Measurements from ENCODE around the gene POLD4.

POLD4 gene

DNA sequence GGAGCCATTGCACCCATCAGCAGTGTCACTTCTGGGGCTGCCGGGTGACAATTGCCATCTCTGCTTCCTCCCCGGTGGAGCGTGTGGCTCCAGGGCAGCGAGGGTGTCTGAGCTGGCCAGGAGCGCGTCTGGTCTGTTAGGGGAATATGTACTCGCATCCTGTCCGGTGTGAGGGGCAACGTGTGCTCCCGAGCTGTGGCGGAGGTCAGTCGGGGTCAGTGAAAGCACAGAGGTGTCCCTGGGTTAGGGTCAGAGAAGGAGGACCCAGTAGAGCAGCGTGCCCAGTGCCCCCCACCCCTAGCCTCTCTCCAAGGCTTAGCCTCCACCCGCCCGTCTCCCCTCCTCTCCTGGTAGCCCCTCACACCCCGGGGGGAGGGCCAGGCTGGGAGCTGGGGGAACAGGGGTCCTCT is 18.6 kb upstream of the POLD4 start:
- in situ Hi-C loops (cut with HindIII; ENCODE audit: low sequenced_read_pairs), result no loop called here

- in situ Hi-C loops (cut with HindIII; ENCODE audit: low sequenced_read_pairs), result no loop called here
Observed at GRCh38 chr11:67371189-67371910, 18.0 kb upstream of the POLD4 start.

DNA sequence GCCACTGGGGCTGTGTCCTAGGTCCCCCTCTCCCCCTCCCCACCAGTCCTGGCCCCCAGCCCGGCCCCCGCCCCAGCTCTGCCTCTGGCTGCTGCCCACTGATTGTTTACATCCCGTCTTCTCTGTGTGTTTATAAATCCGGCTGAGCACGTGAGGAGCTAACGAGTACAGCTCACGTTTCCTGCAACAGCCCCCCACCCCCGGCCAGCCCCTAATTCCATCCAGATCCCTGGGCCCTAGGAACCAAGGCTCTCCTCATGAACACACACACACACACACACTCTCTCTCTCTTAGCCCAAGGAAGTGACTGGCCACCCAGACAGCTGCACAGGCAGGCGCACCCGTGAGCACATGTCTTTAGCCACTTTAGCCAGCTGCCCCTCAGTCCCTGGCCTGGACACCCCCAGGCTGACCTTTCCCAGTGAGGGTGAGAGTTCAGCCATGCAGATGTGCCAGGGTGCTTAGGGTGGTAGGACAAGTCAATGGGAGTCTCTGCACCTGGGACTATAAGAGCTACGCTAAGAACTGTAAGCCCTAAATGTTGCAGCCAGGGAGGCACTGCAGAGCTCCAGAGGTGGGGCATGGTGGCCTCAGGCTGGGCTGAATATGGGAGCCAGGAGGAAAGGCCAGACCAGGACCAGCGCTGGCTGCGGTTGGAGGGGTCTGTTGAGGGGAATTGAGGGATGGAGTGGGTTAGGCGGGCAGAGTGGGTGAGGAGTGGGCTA is 17.2 kb upstream of the POLD4 start:
- in situ Hi-C loops (cut with HindIII; ENCODE audit: low sequenced_read_pairs), result no loop called here

DNA sequence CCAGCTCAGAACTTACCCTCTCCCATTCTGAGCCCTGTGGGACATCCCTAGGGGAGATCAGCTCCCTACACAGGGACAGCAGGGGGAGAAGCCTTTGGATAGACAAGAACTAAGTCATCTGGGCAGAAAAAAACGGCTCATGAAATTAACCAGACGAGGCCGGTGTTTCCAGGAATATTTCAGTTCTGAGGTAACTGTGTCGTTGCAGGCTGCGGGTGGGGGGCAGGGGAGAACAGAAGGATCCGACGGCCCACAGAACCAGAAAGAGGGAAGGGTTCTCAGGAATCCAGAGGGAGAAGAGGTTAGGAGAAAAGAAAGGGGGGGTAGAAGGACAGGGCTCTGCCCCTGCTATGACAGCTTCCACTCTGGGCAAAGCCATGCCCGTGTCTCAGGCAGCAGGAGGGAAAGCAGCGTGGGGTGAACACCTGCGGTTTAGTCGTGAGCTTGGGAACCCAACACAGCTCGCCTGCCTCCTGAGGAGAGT is 16.5 kb upstream of the POLD4 start:
- in situ Hi-C loops (cut with HindIII; ENCODE audit: low sequenced_read_pairs), result no loop called here

GRCh38 chr11:67369275-67369674 is 15.9 kb upstream of the POLD4 start:
- in situ Hi-C loops (cut with HindIII; ENCODE audit: low sequenced_read_pairs), result no loop called here

DNA sequence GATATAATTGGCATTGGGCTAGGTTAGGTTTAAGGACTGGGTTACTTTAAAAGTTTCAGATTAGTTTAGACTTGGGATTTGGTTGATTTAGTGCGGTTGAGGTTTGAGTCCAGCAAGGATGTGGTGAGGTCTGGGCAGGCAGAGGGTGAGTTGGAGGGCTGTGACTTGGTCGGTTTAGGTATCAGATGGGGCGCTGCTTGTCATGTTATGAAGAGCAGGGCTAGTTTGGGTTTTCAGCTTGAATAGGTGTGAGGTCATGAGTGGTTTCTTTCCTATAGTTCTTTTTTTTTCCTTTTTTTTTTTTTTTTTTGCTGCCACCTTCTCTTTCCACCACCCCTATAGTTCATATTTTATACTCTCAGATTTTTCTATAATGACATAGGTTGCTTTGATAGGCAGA is 15.3 kb upstream of the POLD4 start:
- in situ Hi-C loops (cut with HindIII; ENCODE audit: low sequenced_read_pairs), result no loop called here

- in situ Hi-C loops (cut with HindIII; ENCODE audit: low sequenced_read_pairs), result no loop called here
Observed at GRCh38 chr11:67367761-67368227, 14.4 kb upstream of the POLD4 start.

DNA sequence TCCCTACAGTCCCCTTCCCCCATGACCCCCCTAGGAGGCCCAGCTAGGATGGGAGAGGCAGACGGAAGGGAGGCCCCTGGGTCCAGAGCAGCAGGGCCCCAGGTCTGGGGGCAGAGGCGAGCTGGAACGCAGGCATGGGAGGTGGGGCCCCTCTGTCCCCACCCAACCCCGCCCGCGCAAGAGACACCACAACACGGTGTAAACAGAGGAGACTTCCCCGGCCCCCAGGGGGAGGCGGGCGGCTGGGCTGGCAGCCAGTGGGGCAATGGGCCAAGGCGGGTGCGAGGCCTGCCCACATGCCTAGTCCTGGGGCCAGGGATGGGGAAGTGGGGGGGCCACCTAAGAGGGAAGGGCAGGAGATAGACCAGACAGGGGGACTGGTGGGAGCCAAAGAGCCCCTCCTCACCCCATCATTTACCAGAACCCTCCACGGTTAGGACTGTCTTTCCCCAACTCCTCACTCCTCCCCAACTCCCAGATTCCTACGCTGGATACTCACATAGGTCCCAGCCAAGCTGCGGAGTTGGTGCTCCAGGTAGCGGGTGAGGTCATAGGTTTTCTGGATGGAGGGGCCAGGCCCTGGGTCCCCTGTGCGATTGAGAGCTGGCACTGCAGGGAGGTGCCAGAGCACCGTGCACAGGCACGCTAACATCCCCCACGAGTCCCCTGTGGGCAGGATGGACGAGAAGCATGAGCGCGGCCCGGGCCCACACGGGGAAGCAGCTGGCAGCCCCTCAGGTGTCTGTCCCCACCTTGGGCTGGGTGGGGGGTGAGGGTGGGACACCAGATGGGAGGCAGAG is 13.8 kb upstream of the POLD4 start:
- in situ Hi-C loops (cut with HindIII; ENCODE audit: low sequenced_read_pairs), result no loop called here

DNA sequence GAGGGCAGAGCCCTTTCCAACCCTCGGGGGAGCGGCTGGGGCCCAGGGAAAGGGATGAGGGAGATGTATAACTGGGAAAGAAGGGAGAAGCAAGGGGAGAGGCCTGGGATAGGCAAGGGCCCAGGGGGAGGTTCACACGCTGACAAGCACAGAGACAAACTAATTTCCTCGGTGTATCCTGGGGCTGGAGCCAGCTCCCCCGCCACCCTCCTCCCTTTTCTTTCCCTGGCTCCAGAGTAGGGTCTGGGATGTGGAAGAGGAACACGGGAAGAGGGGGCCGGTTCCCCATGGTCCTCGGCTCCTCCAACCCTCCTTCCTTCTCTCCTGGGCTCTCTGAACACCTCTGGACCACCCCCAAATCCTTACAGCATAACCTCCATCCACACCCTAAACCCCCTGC is 13.2 kb upstream of the POLD4 start:
- in situ Hi-C loops (cut with HindIII; ENCODE audit: low sequenced_read_pairs), result no loop called here

- in situ Hi-C loops (cut with HindIII; ENCODE audit: low sequenced_read_pairs), result no loop called here
Observed at GRCh38 chr11:67365736-67366444, 12.5 kb upstream of the POLD4 start.

DNA sequence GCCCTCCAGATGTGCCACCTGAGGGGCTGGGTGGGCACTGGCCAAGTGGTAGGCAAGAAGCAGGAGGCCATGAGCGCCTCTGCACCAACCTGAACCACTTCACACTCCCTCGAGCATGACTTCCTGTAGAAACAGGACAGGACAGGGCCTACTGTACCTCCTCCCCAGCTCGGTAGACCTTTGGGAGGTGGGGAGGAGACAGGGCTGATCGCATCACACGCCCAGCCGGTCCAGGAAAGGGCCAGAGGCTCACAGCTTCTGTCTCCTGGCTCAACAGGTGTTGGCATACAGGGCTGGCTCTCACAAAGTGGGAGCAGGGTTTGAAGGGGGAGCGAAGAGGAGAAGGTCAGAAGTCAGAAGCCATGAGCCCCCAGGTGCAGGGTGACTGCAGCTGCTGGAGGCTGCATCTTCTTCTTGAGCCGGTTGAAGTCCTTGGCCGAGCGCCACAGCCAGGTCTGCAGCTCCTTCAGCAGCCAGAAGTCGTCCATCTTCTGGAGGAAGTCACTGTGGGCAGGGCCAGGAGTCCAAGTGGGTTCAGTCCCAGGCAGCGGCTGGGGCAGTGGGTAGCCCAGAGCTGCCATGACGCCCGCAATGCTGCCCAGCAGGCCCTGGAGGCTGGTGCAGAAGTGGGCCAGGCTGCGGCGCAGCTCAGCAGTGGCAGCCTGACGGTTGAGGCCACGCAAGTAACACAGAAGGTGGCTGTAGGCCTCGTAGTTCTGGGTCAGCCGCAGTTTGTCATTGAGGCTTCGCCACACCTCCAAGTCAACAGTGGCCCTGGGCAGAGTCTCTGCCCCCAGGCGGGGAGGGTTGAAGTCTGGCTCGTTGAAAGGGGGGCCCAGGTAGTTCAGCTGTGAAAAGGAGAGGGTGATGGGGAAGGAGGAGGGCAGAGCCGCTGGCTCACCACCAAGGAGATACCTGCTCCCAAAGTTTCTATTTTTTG is 11.7 kb upstream of the POLD4 start:
- in situ Hi-C loops (cut with HindIII; ENCODE audit: low sequenced_read_pairs), result no loop called here

DNA sequence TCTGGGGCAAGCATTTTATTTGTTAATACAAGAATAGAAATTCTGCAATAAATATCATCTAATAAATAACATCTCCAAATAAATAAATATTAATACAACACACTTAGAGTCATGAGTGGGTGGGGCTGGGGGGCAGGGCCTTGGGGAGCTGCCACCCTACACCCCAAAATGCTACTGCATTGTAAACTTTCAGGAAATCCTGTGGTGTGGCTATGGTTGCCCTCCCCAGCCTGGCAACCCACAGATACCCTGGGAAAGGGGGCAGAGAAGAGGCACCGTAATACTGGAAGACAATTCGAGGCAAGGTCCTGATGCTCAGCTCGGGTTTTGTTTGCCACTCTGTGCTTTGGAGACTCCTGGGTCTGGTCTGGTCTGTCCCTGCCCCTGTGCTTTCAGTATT is 10.8 kb upstream of the POLD4 start:
- in situ Hi-C loops (cut with HindIII; ENCODE audit: low sequenced_read_pairs), result no loop called here

DNA sequence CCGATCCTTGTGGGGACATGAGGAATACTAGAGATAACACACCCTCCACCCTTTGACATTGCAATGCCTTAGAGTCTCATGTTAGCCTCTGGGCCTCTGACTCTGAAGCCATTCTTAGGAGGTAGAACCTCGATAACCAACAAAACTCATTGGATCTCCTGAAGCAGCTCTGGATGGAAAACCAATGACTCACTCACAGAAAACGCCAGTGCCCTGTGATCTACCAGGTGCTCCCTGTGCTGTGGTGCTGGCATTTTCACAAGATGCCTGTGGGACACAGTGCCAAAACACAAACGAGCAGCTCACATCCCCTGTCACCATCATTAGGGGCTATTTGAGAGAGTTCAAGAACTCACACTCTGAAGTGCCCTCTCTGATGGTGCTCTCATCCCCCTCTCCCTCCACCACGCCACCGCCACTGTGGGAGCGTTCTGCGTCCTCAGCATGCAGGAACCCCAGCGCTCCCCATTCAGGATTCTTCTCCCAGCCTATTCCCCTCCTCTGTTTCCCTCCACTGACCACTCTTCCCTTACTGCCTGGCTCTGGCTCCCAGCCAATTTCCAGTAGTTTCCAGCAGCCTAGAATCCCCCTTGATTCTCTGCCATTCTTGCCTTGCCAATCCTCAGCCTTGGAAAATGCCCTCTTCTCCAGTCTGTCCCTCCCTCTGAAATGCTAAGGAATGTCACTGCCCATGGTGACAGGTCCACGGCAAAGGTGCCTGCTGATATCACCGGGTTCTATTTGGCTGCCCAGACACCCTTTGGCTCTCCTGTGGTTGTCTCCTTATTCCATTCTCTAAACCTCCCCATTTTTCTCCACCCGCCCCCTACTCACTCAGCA is 4.7 kb upstream of the POLD4 start:
- in situ Hi-C loops (cut with HindIII; ENCODE audit: low sequenced_read_pairs), result no loop called here

- in situ Hi-C loops (cut with HindIII; ENCODE audit: low sequenced_read_pairs), result no loop called here
Observed at GRCh38 chr11:67356864-67357561, 3.7 kb upstream of the POLD4 start.

DNA sequence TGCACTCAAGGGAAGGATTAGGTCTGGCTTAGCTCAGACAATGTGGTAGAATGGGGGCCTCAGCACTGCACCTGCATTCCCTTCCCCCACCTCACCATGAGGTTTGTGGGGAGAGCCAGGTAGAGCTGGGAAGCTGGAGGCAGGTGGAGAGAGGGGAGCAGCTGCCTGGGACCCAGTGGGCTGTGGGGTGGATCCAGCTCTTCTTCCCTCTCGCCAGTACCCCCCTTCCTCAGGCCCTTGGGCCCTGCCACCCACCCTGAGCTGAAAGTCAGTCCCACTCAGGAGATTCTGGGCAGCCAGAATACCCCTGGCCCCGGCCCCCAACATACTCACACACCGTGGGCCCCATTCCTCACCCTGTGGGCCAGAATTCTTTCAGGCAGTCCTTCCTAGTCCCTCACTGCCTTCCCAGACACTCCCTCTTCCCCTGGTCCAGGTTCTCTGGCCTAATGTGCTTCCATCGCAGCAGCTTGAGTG is 3.1 kb upstream of the POLD4 start:
- in situ Hi-C loops (cut with HindIII; ENCODE audit: low sequenced_read_pairs), result no loop called here

DNA sequence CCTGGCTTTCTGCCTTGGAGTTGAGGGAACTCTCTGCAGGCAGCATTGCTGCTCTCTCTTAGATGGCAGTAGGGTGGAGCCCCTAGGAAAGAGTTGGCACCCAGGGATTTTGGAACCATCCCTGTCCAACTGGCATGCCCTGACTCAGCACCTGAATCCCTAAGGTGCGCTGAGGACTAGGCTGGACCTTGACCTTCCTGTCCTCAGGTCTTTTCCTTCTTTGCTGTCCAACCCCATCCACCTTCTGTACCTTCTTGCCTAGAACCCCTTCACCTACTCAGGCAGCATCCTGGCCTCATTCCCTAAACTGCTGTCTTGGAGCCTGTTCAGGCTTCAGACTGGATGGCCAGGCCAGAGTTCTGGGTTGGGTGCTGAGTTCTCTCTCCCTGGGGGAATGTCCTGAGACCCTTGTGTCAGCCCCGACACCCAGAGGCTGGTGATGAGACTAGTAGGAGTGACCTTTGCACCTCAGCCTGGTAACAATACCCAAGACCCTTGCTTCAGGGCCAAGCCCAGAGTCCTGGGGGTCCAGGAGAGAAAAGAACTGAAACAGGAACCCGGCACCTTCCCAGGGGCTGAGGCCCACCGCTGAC is 2.5 kb upstream of the POLD4 start:
- in situ Hi-C loops (cut with HindIII; ENCODE audit: low sequenced_read_pairs), result no loop called here

GRCh38 chr11:67355023-67355793 is 1.9 kb upstream of the POLD4 start:
- in situ Hi-C loops (cut with HindIII; ENCODE audit: low sequenced_read_pairs), result no loop called here
